H1 (cell line): Measurements from ENCODE around the gene CCDC92B. TPM values are rescaled to one million over a fixed set of nuclear protein-coding genes. Genes with fewer than 3 reads are reported as not detected.

ENCODE experiments used
- CTCF ChIA-PET: fragments of 300-600 bp; sonication (Branson Sonifier 250); formaldehyde crosslinking; loops from one replicate; lab custom pipeline; 2021; ENCODE audit not compliant: partially characterized antibody; lab: Charles Lee
- POLR2A ChIA-PET: fragments of 300-600 bp; sonication (Branson Sonifier 250); formaldehyde crosslinking; loops from one replicate; lab custom pipeline; 2021; ENCODE audit warnings: inconsistent platforms; ENCODE audit not compliant: partially characterized antibody; lab: Charles Lee
- DNase-seq, 2 experiments: peaks; one replicate each; pipeline versions ENCODE4 v3.0.0 to v3.0.0-alpha.2; 2010 to 2022; ENCODE audit warnings: low spot score in 2 of 2, low read depth in 1 of 2, mixed read lengths in 1 of 2
- FAIRE-seq: peaks from 2 replicates; lab custom pipeline; 2011; peaks lifted over from hg19 to GRCh38; lab: Jason Lieb, UNC
- H2AFZ ChIP-seq: 2 replicates; pipeline ENCODE4 v1.8.1; 2012; ENCODE audit warnings: low read length, inconsistent platforms
- H2AK5ac ChIP-seq: 2 replicates; pipeline ENCODE4 v1.6.1; 2013; ENCODE audit warnings: low read depth, low read length
- H2BK120ac ChIP-seq: replicated peaks from 2 replicates; pipeline ENCODE3; 2013; ENCODE audit warnings: low read depth, low read length, inconsistent platforms
- H2BK12ac ChIP-seq: 2 replicates; pipeline ENCODE4 v1.6.1; 2013; ENCODE audit warnings: low read depth, low read length
- H2BK15ac ChIP-seq: 2 replicates; pipeline ENCODE4 v1.6.1; 2013; ENCODE audit warnings: low read length
- H2BK20ac ChIP-seq: 2 replicates; pipeline ENCODE4 v1.6.1; 2013; ENCODE audit warnings: low read length
- H2BK5ac ChIP-seq: 2 replicates; pipeline ENCODE4 v1.6.1; 2013; ENCODE audit warnings: low read depth, low read length
- H3K14ac ChIP-seq: 2 replicates; pipeline ENCODE4 v1.6.1; 2013; ENCODE audit warnings: inconsistent platforms; ENCODE audit not compliant: insufficient read length
- H3K18ac ChIP-seq: 2 replicates; pipeline ENCODE4 v1.6.1; 2013; ENCODE audit warnings: low read length; ENCODE audit errors: extremely low read depth
- H3K23ac ChIP-seq: 2 replicates; pipeline ENCODE4 v1.6.1; 2013; ENCODE audit warnings: inconsistent platforms; ENCODE audit not compliant: insufficient read length
- H3K23me2 ChIP-seq: 2 replicates; pipeline ENCODE4 v1.6.1; 2013; ENCODE audit warnings: low read depth, low read length
- H3K27ac ChIP-seq: 2 replicates; pipeline ENCODE4 v1.6.1; 2011; ENCODE audit warnings: low read depth, low read length, inconsistent platforms
- H3K27me3 ChIP-seq, 4 experiments: replicated peaks in 1 of 4; 1 replicate in 1 of 4; 2 replicates in 3 of 4; pipeline versions ENCODE4 v1.6.1 to v1.8.1; 2011 to 2013; ENCODE audit warnings: low read length in 3 of 4, mild to moderate bottlenecking in 3 of 4, inconsistent platforms in 2 of 4, mixed read lengths in 2 of 4, moderate library complexity in 1 of 4; ENCODE audit not compliant: control insufficient read depth in 3 of 4, insufficient read depth in 3 of 4; ENCODE audit errors: extremely low read depth in 1 of 4
- H3K36me3 ChIP-seq, 4 experiments: 2 replicates each; pipeline versions ENCODE4 v1.6.1 to v1.8.1; 2011 to 2013; ENCODE audit warnings: mild to moderate bottlenecking in 4 of 4, low read length in 3 of 4, moderate library complexity in 2 of 4, control low read depth in 1 of 4, inconsistent platforms in 1 of 4; ENCODE audit not compliant: insufficient read depth in 4 of 4, control insufficient read depth in 2 of 4
- H3K4ac ChIP-seq: replicated peaks from 2 replicates; pipeline ENCODE3; 2013; ENCODE audit warnings: low read length, low read depth, mixed read lengths, inconsistent platforms; ENCODE audit not compliant: insufficient read length
- H3K4me1 ChIP-seq, 4 experiments: replicated peaks in 1 of 4; 1 replicate in 1 of 4; 2 replicates in 3 of 4; pipeline versions ENCODE4 v1.6.1 to v1.8.1; 2011 to 2013; ENCODE audit warnings: low read length in 3 of 4, inconsistent platforms in 2 of 4, mixed read lengths in 1 of 4; ENCODE audit not compliant: insufficient read depth in 4 of 4, control insufficient read depth in 3 of 4
- H3K4me2 ChIP-seq, 2 experiments: 2 replicates each; pipeline versions ENCODE4 v1.6.1 to v1.8.1; 2011 to 2013; ENCODE audit warnings: low read depth in 2 of 2, low read length in 2 of 2, control low read depth in 1 of 2, inconsistent platforms in 1 of 2, mild to moderate bottlenecking in 1 of 2; ENCODE audit not compliant: insufficient read depth in 1 of 2
- H3K4me3 ChIP-seq, 4 experiments: fragments of 200-600, 300-600 bp in 1 of 4; sonication (generic), shearing (Covaris generic), sonication (Bioruptor Twin) in 1 of 4; 2 replicates each; pipeline versions ENCODE4 v1.5.1 to v1.8.1; 2011 to 2016; ENCODE audit warnings: low read length in 4 of 4, low read depth in 3 of 4, control low read depth in 2 of 4, inconsistent platforms in 2 of 4, mild to moderate bottlenecking in 2 of 4, mixed read lengths in 1 of 4, moderate library complexity in 1 of 4; ENCODE audit not compliant: insufficient read depth in 2 of 4; ENCODE audit errors: extremely low read depth in 1 of 4
- H3K56ac ChIP-seq: replicated peaks from 2 replicates; pipeline ENCODE3; 2013; ENCODE audit warnings: low read depth, mild to moderate bottlenecking, mixed read lengths, low read length, inconsistent platforms; ENCODE audit not compliant: insufficient read length
- H3K79me1 ChIP-seq: 2 replicates; pipeline ENCODE4 v1.6.1; 2013; ENCODE audit warnings: low read depth, low read length, control low read depth
- H3K79me2 ChIP-seq, 2 experiments: 2 replicates each; pipeline versions ENCODE4 v1.6.1 to v1.8.1; 2012 to 2013; ENCODE audit warnings: low read length in 2 of 2, mild to moderate bottlenecking in 2 of 2, inconsistent platforms in 1 of 2; ENCODE audit not compliant: insufficient read depth in 2 of 2, control insufficient read depth in 1 of 2
- H3K9ac ChIP-seq, 4 experiments: replicated peaks in 1 of 4; 1 replicate in 1 of 4; 2 replicates in 3 of 4; pipeline versions ENCODE4 v1.6.1 to v1.8.1; 2011 to 2013; ENCODE audit warnings: low read depth in 3 of 4, low read length in 3 of 4, control low read depth in 2 of 4, mild to moderate bottlenecking in 2 of 4, moderate library complexity in 2 of 4, inconsistent platforms in 1 of 4; ENCODE audit errors: extremely low read depth in 1 of 4
- H3K9me3 ChIP-seq, 2 experiments: 2 replicates each; pipeline versions ENCODE4 v1.6.1 to v1.8.1; 2012 to 2013; ENCODE audit warnings: mild to moderate bottlenecking in 2 of 2, moderate library complexity in 2 of 2, control low read depth in 1 of 2, inconsistent platforms in 1 of 2, low read depth in 1 of 2, low read length in 1 of 2, mixed read lengths in 1 of 2; ENCODE audit not compliant: insufficient read depth in 2 of 2
- H4K20me1 ChIP-seq, 2 experiments: replicated peaks in 1 of 2; 2 replicates each; pipeline versions ENCODE3 to v1.8.1; 2011 to 2013; ENCODE audit warnings: inconsistent platforms in 2 of 2, low read length in 2 of 2, mild to moderate bottlenecking in 1 of 2; ENCODE audit not compliant: insufficient read depth in 2 of 2, control insufficient read depth in 1 of 2
- H4K5ac ChIP-seq: 2 replicates; pipeline ENCODE4 v1.6.1; 2013; ENCODE audit warnings: low read length, low read depth, mixed read lengths, inconsistent platforms; ENCODE audit not compliant: insufficient read length
- H4K8ac ChIP-seq: 2 replicates; pipeline ENCODE4 v1.8.0; 2013; ENCODE audit warnings: mild to moderate bottlenecking, moderate library complexity, low read length, inconsistent platforms; ENCODE audit not compliant: insufficient read depth; ENCODE audit errors: extremely low read depth
- H4K91ac ChIP-seq: replicated peaks from 2 replicates; pipeline ENCODE3; 2013; ENCODE audit warnings: low read length, mixed read lengths, inconsistent platforms; ENCODE audit not compliant: insufficient read length
- E2F6 ChIP-seq: IDR thresholded peaks from 2 replicates; pipeline ENCODE4 v1.6.1; 2012; ENCODE audit warnings: inconsistent platforms
- WGBS, 2 experiments: shearing (Covaris generic) in 1 of 2; methylation state at CpG; one replicate each; pipeline versions ENCODE4 v1.1.6 to v1.1.7; 2013 to 2015; ENCODE audit warnings: low lambda C conversion rate in 2 of 2, mixed read lengths in 2 of 2, inconsistent platforms in 1 of 2, low coverage in 1 of 2, missing lambda C conversion rate in 1 of 2; ENCODE audit not compliant: insufficient replicate concordance in 2 of 2, insufficient coverage in 1 of 2, insufficient read length in 1 of 2; ENCODE audit errors: extremely low coverage in 1 of 2, missing lambda C conversion rate in 1 of 2; 5-methylcytosine and 5-hydroxymethylcytosine counted together
- polyA plus RNA-seq, 7 experiments: library from polyadenylated mRNA; depleted of rRNA in 3 of 7; stranded (reverse) in 5 of 7; unstranded in 2 of 7; fragments of >200 nt in 5 of 7; fragments of 200-250 nt in 2 of 7; gene quantifications; 1 replicate in 5 of 7; 2 replicates in 1 of 7; 4 replicates in 1 of 7; pipeline versions ENCODE4 v1.2.1 to v1.2.3, GENCODE V29; 2011 to 2013; ENCODE audit warnings: missing spikeins in 2 of 7, mixed read lengths in 2 of 7
- total RNA-seq: library from RNA; stranded (reverse); fragmentation: NEBNext Ultra II Directional; extraction: Animal tissue kit (Norgen Biotek cat#: 25700); gene quantifications from 2 replicates; pipeline ENCODE4 v1.2.1, GENCODE V29; 2021

The CCDC92B gene
- total and polyA plus RNA-seq, 2 of the 8 experiments (the other 6 are each of a cell fraction or from before 2014, with no cell fraction given), result 5.5 to 12.1 TPM

DNA sequence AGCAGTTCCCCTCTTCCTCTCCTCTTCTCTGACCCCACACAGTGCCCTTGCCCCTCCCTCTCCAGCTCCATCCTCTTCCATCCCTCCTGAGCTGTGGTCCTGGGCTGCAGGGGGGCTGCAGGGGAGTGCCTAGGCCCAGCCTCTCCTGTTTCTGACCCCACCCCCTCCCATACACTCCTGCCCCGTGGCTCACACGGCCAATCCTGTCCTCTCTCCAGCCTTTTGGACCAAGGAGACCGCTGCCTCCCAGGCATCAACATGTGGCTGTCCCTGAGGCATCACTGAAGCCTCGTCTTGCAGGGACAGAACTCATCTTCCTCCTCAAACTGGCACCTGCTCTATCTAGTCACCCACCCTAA is 44.6 kb downstream of the CCDC92B start:
- Histone ChIP-seq H3K79me2 (peaks cover 9 to 49% of the 10 kb centered on the region in 2 experiments; a peak in 3 of 4 replicates), H2BK12ac (no peak overlapping the region), H3K4me1 (peaks cover 4 to 17% (median 10%) of the 10 kb centered on the region in 4 experiments; a peak in 6 of 7 replicates), H2BK15ac (no peak overlapping the region), H3K9ac (no peak overlapping the region; a peak in 1 of 7 replicates), H2AFZ (no peak overlapping the region), H3K27ac (no peak overlapping the region), H3K27me3 (no peaks in the 10 kb centered on the region), H3K4me2 (no peak overlapping the region), H4K20me1 (peaks cover 5 to 35% of the 10 kb centered on the region in 2 experiments), H3K56ac (no peak overlapping the region), H2BK5ac (no peak overlapping the region), H3K4ac (no peak overlapping the region), H4K5ac (no peak overlapping the region), H3K36me3 (peaks cover 0 to 19% (median 12%) of the 10 kb centered on the region in 4 experiments; a peak in 7 of 8 replicates), H3K18ac (no peak overlapping the region), H3K9me3 (no peaks in the 10 kb centered on the region), H3K23me2 (no peaks in the 10 kb centered on the region), H2BK120ac (no peak overlapping the region), H3K14ac (no peak overlapping the region), H4K91ac (no peak overlapping the region), H3K79me1 (peaks cover 12% of the 10 kb centered on the region), H2BK20ac (no peak overlapping the region), H4K8ac (peak overlapping the region; percentile 3; the same call in 1 of the 2 replicates), H3K23ac (no peak overlapping the region), H2AK5ac (no peak overlapping the region), H3K4me3 (no peak overlapping the region)
- TF ChIP-seq E2F6, result no peak
- 100% methylated on average over 3 of the region's 4 CpGs; no CpG with 5 or more reads in 1 of the 2 experiments for WGBS, 2 experiments
- ChIA-PET POLR2A (interaction anchor here (0.9 to 1.3 kb wide), 3 partner anchors 10 to 34 kb away, joined by 3 to 5 read pairs (median 4); no protein-coding TSS in a partner anchor), CTCF (interaction anchor here (0.6 to 1.4 kb wide), 5 partner anchors 9 to 303 kb away, joined by 3 read pairs; no protein-coding TSS in a partner anchor)
- DNase-seq (no peak), FAIRE-seq (no peak)
